ENCODE data around the gene LCOR. TPM values are rescaled to one million over a fixed set of nuclear protein-coding genes. Genes with fewer than 3 reads are reported as not detected.

LCOR gene
- total and polyA plus RNA-seq, 9 of the 15 experiments (the other 6 are each of a cell fraction or from before 2014, with no cell fraction given) = 3.6 to 25.2 (median 14.4) TPM

DNA sequence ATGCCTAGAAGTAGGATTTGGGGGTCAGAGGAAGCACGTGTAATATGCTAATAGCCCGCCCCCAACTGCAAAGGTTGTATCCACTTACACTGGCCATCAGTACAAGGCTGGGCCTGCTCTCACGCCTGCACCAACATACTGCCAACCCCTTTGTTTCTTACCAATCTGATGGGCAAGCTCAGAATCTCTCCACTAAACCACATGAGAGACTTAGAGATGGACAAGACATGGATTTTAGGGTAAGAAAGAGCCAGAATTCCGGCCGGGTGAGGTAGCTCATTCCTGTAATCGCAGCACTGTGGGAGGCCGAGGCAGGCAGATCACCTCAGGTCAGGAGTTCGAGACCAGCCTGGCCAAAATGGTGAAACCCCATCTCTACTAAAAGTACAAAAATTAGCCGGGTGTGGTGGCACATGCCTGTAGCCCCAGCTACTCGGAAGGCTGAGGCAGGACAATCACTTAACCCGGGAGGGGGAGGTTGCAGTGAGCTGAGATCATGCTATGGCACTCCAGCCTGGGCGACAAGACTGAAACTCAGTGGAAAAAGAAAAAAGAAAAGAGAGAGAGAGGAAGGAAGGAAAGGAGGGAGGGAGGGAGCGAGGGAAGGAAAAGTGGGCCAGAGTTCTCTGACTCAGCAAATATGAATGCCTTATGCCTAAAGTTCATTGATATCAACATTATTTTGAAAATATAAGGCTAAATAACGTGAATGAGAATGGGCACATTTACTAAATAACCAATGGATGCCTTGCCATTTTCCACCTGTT, 191.5 kb downstream of the LCOR start:
- no peak for DNase-seq (ENCODE audit: extremely low read depth in 1 of 4, low spot score in 3 of 4)
- Histone ChIP-seq H3K4me2 (ENCODE audit: insufficient read depth, low read length) (peak overlapping the region; percentile 25; the same call in 1 of the 2 replicates), H3K36me3 (ENCODE audit: control insufficient read depth, insufficient read depth, low read length) (no peaks in the 10 kb centered on the region), H4K20me1 (replicated peaks; ENCODE audit: control insufficient read depth, insufficient read depth, low read length) (no peaks in the 10 kb centered on the region), H3K79me2 (ENCODE audit: control insufficient read depth, insufficient read depth, low read length) (no peaks in the 10 kb centered on the region), H3K4me3 (no peak overlapping the region), H3K9ac (ENCODE audit: insufficient read depth in 1 of 2, low read depth in 2 of 2, low read length in 2 of 2) (no peak overlapping the region), H3K4me1 (replicated peaks in 1 of 2; ENCODE audit: control insufficient read depth in 2 of 2, insufficient read depth in 2 of 2, low read length in 2 of 2) (peaks cover 0 to 4% of the 10 kb centered on the region in 2 experiments; a peak in 2 of 5 replicates), H3K27ac (ENCODE audit: extremely low read depth, low read depth, low read length) (no peak overlapping the region), H3K9me3 (replicated peaks; ENCODE audit: control insufficient read depth, insufficient read depth, low read depth, low read length) (no peaks in the 10 kb centered on the region), H3K27me3 (ENCODE audit: control insufficient read depth in 2 of 2, insufficient read depth in 2 of 2, low read length in 2 of 2) (peaks cover 7 to 32% of the 10 kb centered on the region in 2 experiments), H2AFZ (ENCODE audit: low read depth, low read length) (peak overlapping the region; percentile 74), H3K9me1 (ENCODE audit: control insufficient read depth, insufficient read depth, low read length) (no peaks in the 10 kb centered on the region)
- ChIA-PET CTCF (ENCODE audit: low intra/inter-chr PET ratio) (no interaction called here), POLR2A (interaction anchor here (0.9 kb wide), 1 partner anchor 9 kb away, joined by 3 read pairs; no protein-coding TSS in a partner anchor)
- intact Hi-C loops (cut with micrococcal nuclease) (loop anchor here (10.0 kb wide), 2 partner anchors 109 to 379 kb away; no protein-coding TSS in a partner anchor), in situ Hi-C loops (cut with MboI) (no loop called here)
- FAIRE-seq = no peak
- ATAC-seq = no peak
- BruUV-seq (replicated peaks) = no TSS peak
- WGBS (ENCODE audit: insufficient coverage, low coverage, missing lambda C conversion rate) = 41% methylated on average over 9 of the region's 14 CpGs
- TF ChIP-seq, protein P1, sequence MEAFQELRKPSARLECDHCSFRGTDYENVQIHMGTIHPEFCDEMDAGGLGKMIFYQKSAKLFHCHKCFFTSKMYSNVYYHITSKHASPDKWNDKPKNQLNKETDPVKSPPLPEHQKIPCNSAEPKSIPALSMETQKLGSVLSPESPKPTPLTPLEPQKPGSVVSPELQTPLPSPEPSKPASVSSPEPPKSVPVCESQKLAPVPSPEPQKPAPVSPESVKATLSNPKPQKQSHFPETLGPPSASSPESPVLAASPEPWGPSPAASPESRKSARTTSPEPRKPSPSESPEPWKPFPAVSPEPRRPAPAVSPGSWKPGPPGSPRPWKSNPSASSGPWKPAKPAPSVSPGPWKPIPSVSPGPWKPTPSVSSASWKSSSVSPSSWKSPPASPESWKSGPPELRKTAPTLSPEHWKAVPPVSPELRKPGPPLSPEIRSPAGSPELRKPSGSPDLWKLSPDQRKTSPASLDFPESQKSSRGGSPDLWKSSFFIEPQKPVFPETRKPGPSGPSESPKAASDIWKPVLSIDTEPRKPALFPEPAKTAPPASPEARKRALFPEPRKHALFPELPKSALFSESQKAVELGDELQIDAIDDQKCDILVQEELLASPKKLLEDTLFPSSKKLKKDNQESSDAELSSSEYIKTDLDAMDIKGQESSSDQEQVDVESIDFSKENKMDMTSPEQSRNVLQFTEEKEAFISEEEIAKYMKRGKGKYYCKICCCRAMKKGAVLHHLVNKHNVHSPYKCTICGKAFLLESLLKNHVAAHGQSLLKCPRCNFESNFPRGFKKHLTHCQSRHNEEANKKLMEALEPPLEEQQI (IDR thresholded peaks at IDR 0.05) = no peak
- TF ChIP-seq, protein P2, sequence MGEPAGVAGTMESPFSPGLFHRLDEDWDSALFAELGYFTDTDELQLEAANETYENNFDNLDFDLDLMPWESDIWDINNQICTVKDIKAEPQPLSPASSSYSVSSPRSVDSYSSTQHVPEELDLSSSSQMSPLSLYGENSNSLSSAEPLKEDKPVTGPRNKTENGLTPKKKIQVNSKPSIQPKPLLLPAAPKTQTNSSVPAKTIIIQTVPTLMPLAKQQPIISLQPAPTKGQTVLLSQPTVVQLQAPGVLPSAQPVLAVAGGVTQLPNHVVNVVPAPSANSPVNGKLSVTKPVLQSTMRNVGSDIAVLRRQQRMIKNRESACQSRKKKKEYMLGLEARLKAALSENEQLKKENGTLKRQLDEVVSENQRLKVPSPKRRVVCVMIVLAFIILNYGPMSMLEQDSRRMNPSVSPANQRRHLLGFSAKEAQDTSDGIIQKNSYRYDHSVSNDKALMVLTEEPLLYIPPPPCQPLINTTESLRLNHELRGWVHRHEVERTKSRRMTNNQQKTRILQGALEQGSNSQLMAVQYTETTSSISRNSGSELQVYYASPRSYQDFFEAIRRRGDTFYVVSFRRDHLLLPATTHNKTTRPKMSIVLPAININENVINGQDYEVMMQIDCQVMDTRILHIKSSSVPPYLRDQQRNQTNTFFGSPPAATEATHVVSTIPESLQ (CRISPR knock-in tag; IDR thresholded peaks at IDR 0.05) = no peak
- TF ChIP-seq, protein P3, sequence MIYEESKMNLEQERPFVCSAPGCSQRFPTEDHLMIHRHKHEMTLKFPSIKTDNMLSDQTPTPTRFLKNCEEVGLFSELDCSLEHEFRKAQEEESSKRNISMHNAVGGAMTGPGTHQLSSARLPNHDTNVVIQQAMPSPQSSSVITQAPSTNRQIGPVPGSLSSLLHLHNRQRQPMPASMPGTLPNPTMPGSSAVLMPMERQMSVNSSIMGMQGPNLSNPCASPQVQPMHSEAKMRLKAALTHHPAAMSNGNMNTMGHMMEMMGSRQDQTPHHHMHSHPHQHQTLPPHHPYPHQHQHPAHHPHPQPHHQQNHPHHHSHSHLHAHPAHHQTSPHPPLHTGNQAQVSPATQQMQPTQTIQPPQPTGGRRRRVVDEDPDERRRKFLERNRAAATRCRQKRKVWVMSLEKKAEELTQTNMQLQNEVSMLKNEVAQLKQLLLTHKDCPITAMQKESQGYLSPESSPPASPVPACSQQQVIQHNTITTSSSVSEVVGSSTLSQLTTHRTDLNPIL (CRISPR knock-in tag; IDR thresholded peaks at IDR 0.05) = no peak
- TF ChIP-seq NBN (IDR thresholded peaks at IDR 0.05; ENCODE audit: low read depth) = no peak
- TF ChIP-seq, protein P4, sequence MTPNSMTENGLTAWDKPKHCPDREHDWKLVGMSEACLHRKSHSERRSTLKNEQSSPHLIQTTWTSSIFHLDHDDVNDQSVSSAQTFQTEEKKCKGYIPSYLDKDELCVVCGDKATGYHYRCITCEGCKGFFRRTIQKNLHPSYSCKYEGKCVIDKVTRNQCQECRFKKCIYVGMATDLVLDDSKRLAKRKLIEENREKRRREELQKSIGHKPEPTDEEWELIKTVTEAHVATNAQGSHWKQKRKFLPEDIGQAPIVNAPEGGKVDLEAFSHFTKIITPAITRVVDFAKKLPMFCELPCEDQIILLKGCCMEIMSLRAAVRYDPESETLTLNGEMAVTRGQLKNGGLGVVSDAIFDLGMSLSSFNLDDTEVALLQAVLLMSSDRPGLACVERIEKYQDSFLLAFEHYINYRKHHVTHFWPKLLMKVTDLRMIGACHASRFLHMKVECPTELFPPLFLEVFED (CRISPR knock-in tag; conservative IDR thresholded peaks at IDR 0.05) = no peak
- TF ChIP-seq ZNF316 (IDR thresholded peaks at IDR 0.05) = peak; percentile 93
- no peak for TF ChIP-seq NFYB (IDR thresholded peaks at IDR 0.05; ENCODE audit: extremely low read depth, insufficient read length)
- TF ChIP-seq, protein P5, sequence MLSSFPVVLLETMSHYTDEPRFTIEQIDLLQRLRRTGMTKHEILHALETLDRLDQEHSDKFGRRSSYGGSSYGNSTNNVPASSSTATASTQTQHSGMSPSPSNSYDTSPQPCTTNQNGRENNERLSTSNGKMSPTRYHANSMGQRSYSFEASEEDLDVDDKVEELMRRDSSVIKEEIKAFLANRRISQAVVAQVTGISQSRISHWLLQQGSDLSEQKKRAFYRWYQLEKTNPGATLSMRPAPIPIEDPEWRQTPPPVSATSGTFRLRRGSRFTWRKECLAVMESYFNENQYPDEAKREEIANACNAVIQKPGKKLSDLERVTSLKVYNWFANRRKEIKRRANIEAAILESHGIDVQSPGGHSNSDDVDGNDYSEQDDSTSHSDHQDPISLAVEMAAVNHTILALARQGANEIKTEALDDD (IDR thresholded peaks at IDR 0.05) = no peak
- TF ChIP-seq MAFF (IDR thresholded peaks at IDR 0.05; ENCODE audit: low read length) = peak; percentile 63; the same call in 1 of the 2 replicates
- TF ChIP-seq ZNF133 (CRISPR knock-in tag; IDR thresholded peaks at IDR 0.05) = no peak
- TF ChIP-seq MAFK (IDR thresholded peaks at IDR 0.05; ENCODE audit: low read length) = peak; percentile 77; the same call in 1 of the 2 replicates
- no peak for TF ChIP-seq POLR2G (IDR thresholded peaks at IDR 0.05; ENCODE audit: low read depth, low read length)
- no peak for TF ChIP-seq ZNF431 (CRISPR knock-in tag; IDR thresholded peaks at IDR 0.05)
- TF ChIP-seq ZNF12 (CRISPR knock-in tag; IDR thresholded peaks at IDR 0.05) = no peak
